ENCODE data around the gene GRID2.

GRID2 gene

GRCh38 chr4:93719552-93719951, 1415.8 kb downstream of the GRID2 start:
- DNase-seq, result no peak

DNA sequence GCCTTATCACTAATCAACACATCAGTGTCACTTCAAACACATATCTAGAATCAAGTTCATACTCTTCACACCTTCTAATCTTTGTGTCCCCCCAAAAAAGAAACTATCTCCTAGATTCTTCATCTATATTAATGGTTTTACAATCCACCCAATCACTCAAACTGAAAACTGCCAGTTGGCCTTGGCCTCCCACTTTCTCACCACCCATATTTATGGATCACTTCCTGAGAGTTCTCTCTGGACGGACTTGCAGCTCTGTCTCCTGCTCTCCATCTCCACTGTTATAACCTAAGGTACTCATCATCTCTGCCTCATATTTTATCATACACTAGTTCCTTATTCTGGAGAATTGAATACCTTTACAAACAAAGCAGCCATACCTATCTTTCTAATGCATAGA, 1418.7 kb downstream of the GRID2 start:
- DNase-seq, result no peak

GRCh38 chr4:93730251-93730650, 1426.5 kb downstream of the GRID2 start:
- no peak for DNase-seq

DNA sequence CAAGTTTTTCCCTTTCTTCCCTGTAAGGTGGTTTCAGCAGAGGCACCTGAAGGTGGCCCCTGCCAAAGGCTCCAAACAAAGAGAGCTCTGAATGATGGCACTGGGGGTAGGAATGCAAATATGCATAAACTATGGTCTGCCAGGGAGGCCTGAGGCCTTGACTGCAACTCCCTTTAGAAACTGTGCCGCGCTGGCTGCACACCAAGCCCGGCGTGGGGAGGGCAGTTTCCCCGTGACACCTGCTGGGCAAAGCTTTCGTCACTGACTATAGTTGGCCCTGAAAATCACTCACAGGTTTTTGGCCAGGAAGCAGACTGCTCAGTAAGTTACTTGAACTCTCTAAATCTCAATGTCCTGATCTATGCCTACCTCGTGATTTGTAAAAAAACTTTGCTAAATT, 1427.0 kb downstream of the GRID2 start:
- DNase-seq, result no peak

DNA sequence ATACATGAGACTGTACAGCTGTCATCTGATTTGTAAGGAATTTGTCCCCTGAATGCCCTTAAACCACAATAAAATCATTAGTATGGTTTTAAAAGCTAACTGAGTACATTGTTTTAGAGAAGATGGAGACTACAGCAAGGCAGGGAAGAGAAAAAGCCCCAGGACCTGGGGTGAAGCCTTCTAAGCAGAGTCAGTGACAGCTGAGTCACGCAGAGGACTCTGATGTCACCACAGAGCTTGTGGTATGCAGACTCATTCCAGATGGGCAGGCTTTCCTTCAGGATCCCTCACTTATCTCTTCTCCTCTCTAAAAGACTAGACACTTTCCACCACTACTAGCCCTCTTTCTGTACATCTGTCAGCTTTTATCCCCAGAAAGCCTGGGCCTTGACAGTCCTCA, 1427.7 kb downstream of the GRID2 start:
- DNase-seq, result no peak

DNA sequence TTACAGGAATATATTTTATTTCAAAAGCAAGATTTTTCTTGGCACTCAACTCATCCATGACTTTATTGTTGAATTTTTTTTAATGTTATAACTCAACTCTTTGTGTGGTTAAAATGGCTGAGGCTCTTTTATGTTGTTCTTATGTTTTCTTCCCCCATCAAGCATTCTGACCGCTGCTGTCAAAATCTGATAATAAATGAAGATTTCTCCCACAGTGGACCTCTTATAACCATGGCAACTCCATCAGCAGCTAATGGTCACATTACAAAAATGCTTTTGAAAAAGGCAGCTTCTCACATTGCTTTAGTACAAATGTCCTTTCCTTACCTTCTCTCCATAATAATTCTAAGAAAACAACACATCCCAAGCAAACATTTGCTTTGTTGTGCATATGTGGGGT, 1428.7 kb downstream of the GRID2 start:
- DNase-seq, result no peak

GRCh38 chr4:93740890-93741289, 1437.1 kb downstream of the GRID2 start:
- no peak for DNase-seq

DNA sequence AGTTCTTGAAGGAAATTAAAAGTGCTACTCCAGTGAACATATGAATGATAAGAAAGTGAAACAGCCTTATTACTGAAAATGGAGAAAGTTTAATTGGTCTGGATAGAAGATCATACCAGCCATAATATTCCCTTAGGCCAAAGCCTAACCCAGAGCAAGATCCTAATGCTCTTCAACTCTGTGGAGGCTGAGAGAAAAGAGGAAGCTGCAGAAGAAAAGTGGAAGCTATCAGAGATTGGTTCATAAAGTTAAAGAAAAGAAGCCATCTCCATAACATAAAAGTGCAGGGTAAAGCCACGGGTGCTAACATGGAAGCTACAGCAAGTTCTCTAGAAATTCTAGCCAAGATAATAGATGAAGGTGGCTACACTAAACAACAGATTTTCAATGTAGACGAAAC, 1439.3 kb downstream of the GRID2 start:
- no peak for DNase-seq

GRCh38 chr4:93743635-93744034, 1439.9 kb downstream of the GRID2 start:
- DNase-seq, result no peak

DNA sequence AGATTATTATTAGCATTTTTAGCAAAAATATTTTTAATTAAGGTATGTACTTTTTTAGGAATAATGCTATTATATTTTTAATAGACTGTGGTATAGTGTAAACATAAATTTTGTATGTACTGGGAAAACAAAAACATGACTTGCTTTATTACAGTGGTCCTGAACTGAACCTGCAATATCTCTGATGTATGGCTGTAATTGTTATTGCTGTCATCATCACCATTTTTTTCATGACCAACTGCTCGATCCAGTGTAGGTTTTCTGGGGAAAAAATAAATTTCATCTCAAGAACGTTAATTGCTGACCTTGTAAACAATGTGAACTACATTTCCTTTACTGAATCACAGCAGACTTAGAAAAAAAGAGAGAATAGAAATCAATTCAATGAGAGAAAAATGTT, 1441.2 kb downstream of the GRID2 start:
- DNase-seq, result no peak

GRCh38 chr4:93746031-93746430, 1442.3 kb downstream of the GRID2 start:
- DNase-seq, result no peak

DNA sequence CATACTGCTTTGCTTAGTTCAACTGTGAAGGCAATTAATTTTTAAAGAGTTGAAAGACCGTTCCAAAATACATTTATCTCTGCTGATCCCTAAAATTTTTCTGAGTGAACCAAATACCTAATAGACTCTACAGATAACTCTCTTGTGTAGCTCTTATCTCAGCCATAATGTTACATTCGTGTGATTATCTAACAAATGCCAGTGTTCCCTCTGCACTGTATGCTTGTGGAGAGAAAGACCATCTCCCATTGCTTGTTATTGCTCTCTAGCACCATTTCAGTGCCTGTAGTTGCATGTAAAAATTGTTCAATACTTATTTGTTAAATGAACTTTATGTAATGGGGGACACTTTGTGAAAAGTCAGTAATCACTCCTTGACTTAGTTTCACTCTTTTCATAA, 1443.5 kb downstream of the GRID2 start:
- DNase-seq, result no peak

GRCh38 chr4:93748373-93749291, 1444.9 kb downstream of the GRID2 start:
- DNase-seq, result no peak

DNA sequence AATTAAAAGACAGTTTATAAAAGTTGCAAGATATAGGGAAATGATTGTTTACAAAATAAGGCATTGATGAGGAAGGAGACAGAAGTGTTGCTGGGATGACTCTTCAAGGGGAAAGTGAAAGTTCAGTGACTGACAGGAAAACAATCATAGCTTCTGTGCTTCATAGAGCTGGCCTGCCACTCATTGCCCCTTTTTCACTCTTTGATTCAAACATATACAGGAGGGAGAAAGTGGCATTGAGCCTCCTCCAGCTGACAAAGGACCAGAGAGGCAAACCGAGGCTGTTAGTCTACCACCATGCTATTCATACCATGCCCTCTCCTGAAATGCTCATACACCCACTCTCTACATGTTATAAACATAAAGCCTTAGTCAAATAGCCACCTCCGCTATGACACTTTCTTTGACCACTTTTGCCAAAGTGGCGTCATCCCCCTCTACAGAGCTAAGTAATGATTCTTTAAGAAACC, 1445.6 kb downstream of the GRID2 start:
- DNase-seq, result no peak

- no peak for DNase-seq
These were observed 1447.6 kb downstream of the GRID2 start for GRCh38 chr4:93751411-93751810.

- no peak for DNase-seq
These were observed 1452.3 kb downstream of the GRID2 start for GRCh38 chr4:93756101-93756500.

DNA sequence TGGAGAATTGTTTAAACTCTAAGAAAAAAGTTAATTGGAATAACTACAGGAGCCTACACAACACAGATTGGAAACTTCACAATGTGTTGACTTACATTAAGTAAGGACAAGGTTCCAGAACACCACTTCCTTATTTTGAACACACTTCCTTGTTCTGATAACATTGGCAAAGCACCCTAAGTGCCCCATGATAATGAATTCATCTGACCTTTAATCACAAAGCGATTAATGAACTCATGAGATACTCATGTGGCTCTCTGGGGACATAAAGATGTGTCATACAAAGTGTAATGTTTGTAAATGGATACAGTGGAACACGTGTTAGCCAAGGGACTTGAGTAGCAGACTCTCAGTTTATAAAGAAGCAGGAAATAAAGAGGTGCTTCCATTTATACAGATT, 1455.7 kb downstream of the GRID2 start:
- DNase-seq, result no peak

DNA sequence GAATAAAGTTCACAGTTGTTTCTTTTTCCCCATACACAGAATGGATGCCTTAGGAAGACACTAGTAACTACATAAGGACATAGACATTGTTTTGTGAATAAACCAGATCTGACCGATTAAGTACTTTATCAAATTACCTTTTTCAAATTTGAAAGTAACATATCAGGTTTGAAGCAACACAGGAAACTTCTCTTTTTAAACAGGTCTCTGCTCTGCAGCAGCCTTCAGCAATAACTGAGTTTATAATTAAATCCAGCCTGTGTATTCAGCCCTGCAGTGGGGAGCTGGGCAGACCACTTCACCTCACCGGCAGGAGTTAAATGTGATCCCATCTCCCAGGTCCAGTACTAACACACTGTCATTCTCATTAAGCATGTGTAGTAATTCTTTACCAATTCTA, 1456.5 kb downstream of the GRID2 start:
- no peak for DNase-seq

DNA sequence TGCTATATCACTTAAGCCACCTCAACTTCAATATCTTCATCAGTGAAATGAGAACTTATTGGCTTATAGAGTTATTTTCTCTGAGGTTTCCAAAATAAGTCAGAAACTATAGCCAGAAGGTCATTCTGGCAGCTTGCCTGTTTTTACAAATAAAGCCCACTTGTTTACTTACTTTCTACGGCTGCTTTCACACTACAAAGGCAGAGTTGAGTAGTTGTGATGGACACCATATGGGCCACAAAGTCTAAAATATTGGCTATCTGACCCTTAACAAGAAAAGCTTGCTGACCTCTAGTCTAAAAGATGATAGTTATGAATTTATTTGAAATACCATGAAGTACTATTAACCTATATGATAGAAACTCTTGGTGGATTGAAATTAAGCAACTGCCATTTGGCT, 1457.5 kb downstream of the GRID2 start:
- DNase-seq, result no peak

GRCh38 chr4:93764639-93765246, 1461.0 kb downstream of the GRID2 start:
- no peak for DNase-seq

- no peak for DNase-seq
These were observed 1464.2 kb downstream of the GRID2 start for GRCh38 chr4:93767917-93768316.

- no peak for DNase-seq
These were observed 1466.4 kb downstream of the GRID2 start for GRCh38 chr4:93770201-93770600.

DNA sequence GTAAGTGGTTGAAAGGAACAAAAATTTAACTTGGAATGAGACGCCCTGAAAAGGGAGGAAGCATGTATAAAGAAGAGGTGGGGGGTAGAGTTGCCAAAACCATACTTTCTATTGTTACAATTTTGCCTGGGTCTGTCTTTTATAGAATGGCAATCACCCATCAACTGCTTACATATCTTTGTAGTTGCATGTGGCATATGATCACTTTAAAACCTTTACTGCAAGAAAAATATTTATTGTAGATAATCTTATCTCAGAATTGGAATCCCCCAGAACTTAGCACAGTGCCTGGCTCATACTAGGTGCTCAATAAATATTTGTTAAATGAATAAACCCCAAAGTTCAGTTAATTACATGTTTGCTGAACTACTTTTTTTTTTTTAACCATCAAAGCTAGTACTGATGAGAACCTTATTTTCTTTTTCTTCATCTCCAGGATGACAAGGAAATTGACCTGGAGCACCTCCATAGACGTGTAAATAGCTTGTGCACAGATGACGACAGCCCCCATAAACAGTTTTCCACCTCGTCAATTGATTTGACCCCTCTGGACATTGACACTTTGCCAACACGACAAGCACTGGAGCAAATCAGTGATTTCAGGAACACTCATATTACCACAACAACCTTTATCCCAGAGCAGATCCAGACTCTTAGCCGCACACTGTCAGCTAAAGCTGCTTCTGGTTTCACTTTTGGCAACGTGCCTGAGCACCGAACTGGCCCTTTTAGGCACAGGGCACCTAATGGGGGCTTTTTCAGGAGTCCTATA, 1468.1 kb downstream of the GRID2 start:
- DNase-seq, result no peak

DNA sequence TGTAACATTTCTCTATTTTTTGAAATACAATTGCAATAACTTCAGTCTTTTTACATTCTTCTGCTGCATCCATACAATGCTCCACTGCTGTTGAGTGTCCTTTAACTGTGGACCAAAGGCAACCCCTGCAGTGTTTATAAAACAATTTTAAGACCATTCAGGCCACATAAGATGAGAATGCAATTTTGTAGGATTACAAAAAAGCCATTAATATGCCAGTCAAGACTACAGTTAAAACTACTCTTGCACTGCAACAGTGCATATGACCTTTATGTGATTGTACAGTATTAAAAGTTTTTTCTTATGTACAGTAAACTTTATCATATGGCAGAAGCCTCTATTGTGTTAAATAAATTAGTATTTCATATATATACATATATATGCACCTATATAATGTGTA, 1469.1 kb downstream of the GRID2 start:
- DNase-seq, result no peak
